Activated T-cell treated with anti-CD3 and anti-CD28 coated beads for 48 hours (primary cell): ENCODE results near the gene SMIM3.
"Not testable (repeated sequence)": the region's sequence is repeated elsewhere in the genome, so short reads cannot be mapped to it uniquely, and the experiment has no call there.

Source experiments
- DNase-seq: peaks from one replicate; pipeline ENCODE4 v3.0.0-alpha.2; 2020; ENCODE audit warnings: low read depth

SMIM3 gene

GRCh38 chr5:150793423-150793888, 14.9 kb downstream of the SMIM3 start:
- not testable (repeated sequence) for DNase-seq

DNA sequence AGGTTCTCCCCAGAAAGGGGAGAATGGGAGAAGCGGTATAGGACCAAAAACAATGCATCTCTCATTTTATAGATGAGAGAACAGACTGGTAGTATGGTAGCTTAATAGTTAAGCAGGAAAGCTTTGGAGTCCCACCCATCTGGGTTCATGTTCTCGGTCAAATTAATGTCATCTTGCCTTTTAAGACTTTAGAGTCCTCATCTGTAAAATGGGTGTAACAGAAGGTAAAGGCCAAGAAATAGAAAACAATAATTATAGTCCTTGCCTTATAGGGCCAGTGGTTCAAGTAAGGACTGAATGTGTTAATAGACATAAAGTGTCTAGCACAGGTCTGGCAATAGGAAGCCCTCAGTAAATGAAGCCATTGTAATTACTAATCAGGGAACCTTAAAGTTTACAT, 16.4 kb downstream of the SMIM3 start:
- DNase-seq = no peak

GRCh38 chr5:150797384-150797783, 18.8 kb downstream of the SMIM3 start:
- no peak for DNase-seq

GRCh38 chr5:150801117-150801927, 22.8 kb downstream of the SMIM3 start:
- no peak for DNase-seq

DNA sequence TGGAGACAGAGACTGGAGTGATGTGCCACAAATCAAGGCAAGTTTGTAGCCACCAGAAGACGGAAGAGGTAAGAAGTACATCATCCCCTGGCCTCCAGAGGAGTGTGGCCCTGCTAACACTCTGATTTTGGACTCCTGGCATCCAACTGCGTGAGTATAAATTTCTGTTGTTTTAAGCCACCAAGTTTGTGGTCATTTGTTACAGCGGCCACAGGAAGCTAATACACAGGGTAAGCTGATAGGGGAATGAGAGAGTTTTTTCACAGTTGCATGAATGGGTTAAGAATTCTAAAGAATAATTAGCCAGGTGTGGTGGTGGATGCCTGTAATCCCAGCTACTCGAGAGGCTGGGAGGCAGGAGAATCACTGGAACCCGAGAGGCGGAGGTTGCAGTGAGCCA, 25.8 kb downstream of the SMIM3 start:
- no peak for DNase-seq

- DNase-seq = no peak
Observed at GRCh38 chr5:150809363-150809762, 30.8 kb downstream of the SMIM3 start.

DNA sequence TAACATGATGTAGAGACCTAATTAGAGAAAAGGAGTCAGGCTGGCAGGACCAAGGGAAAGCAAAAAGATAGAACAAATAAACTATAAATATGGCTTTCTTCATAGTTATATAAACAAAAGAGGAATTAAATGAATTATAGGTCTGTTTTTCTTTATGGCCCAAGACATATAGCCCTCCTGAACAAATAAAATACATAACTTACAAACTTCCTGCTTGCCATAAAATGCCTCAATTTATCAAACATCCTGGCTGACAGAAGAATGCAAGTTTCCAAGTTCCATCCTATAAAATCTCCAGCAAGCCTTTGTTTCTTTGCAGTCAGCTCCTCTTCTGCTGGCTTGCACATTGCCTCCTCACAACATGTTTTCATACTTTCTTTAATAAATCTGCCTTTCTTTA, 36.5 kb downstream of the SMIM3 start:
- DNase-seq = no peak

DNA sequence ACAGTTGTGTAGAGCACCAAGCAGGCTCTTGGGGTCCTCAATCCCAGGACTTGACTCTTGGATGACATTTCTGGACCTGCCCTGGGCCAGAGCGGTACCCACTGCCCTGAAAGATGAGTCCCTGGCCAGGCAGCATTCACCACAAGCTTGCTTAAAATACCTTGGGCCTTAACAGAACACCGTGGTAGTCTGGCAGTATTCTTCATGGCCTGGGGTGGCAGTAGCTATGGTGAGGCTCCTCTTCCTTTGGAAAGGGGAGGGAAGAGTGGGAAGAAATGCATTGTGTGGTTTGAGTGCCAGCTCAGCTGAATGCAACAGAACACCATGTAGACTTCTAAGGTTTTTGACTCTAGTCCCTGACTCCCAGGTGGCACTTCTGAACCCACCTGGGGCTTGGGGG, 38.4 kb downstream of the SMIM3 start:
- no peak for DNase-seq

DNA sequence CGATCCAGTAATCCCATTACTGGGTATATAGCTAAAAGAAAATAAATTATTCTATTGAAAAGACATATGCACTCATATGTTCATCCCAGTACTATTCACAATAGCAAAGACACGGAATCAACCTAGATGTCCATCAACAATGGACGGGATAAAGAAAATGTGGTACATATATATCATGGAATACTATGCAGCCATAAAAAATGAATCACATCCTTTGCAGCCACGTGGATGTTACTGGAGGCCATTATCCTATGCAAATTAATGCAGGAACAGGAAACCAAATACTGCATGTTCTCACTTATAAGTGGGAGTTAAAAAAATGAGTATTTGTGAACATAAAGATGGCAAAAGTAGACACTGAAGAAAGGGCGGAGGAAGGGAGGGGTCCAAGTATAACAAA, 51.2 kb downstream of the SMIM3 start:
- DNase-seq = no peak

DNA sequence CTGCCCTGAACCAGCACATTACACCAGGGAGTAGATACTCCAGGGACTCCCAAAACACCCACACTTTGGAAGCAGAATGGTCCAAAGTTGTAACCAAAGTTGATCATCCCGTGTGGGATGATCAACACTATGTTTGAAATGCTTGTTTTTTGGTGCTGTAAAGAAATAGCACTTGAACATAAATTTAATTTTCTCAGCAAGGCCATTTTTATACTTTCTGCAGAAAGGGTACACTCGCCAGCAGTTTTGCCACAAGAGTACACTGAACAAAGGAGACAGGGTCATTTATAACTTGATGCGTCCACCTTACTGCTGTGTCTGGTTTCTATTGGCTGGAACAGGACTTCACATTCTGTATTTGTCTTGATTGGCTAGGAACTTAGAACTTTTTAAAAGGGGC, 53.3 kb downstream of the SMIM3 start:
- not testable (repeated sequence) for DNase-seq

GRCh38 chr5:150836064-150836463, 57.5 kb downstream of the SMIM3 start:
- no peak for DNase-seq

- no peak for DNase-seq
Observed at GRCh38 chr5:150836703-150837102, 58.1 kb downstream of the SMIM3 start.

GRCh38 chr5:150845185-150845859, 66.8 kb downstream of the SMIM3 start:
- DNase-seq = not testable (repeated sequence)

GRCh38 chr5:150846308-150846653, 67.7 kb downstream of the SMIM3 start, which contains the start of gene IRGM:
IRGM (plus strand) TSS chr5:150846521; CDS start chr5:150848124, 1,603 bp downstream.
- DNase-seq = not testable (repeated sequence)
